KOPT-K1 (cell line): ENCODE measurements around the gene BOK.
A peak's percentile ranks its signal among the peaks of the same experiment; 100 is the strongest.

Experiments
- H3K27ac ChIP-seq: fragments of 200-600 bp; sonication (generic); 2 replicates; pipeline ENCODE4 v1.5.1; 2016; ENCODE audit warnings: antibody characterized with exemption, mild to moderate bottlenecking, low read depth, low read length; ENCODE audit not compliant: poor library complexity, severe bottlenecking
- H3K36me3 ChIP-seq: fragments of 200-600 bp; sonication (generic); 2 replicates; pipeline ENCODE4 v1.5.1; 2017; ENCODE audit warnings: antibody characterized with exemption, mild to moderate bottlenecking, low read length, moderate library complexity; ENCODE audit not compliant: insufficient read depth
- H3K9me3 ChIP-seq: fragments of 200-600 bp; sonication (generic); 2 replicates; pipeline ENCODE4 v1.5.1; 2017; ENCODE audit warnings: antibody characterized with exemption, low read length, mild to moderate bottlenecking; ENCODE audit not compliant: insufficient read depth, poor library complexity, severe bottlenecking

The BOK gene

GRCh38 chr2:241609859-241610793 lies 51.6 kb downstream of the BOK start:
- Histone ChIP-seq H3K36me3 (peaks cover 28% of the 10 kb centered on the region), H3K27ac (peak overlapping the region; percentile 49), H3K9me3 (no peaks in the 10 kb centered on the region)

- H3K9me3 ChIP-seq, result no peaks in the 10 kb centered on the region
- peaks cover 18% of the 10 kb centered on the region; the same call in 1 of the 2 replicates for H3K36me3 ChIP-seq
- H3K27ac ChIP-seq, result no peak overlapping the region
These were observed 52.5 kb downstream of the BOK start for GRCh38 chr2:241611062-241611461.

- H3K36me3 ChIP-seq, result peaks cover 12% of the 10 kb centered on the region; the same call in 1 of the 2 replicates
- H3K27ac ChIP-seq, result no peak overlapping the region
These were observed 53.8 kb downstream of the BOK start for GRCh38 chr2:241612156-241613016.

GRCh38 chr2:241613017-241613780 lies 54.7 kb downstream of the BOK start:
- Histone ChIP-seq H3K36me3 (peaks cover 9% of the 10 kb centered on the region; the same call in 1 of the 2 replicates), H3K9me3 (no peaks in the 10 kb centered on the region), H3K27ac (no peak overlapping the region)

More at GRCh38 chr2:241612156-241613016, 53.8 kb downstream of the BOK start:
- no peaks in the 10 kb centered on the region for H3K9me3 ChIP-seq

- no peak overlapping the region for H3K27ac ChIP-seq
- peaks cover 15% of the 10 kb centered on the region; the same call in 1 of the 2 replicates for H3K36me3 ChIP-seq
- H3K9me3 ChIP-seq, result no peaks in the 10 kb centered on the region
These were observed 56.5 kb downstream of the BOK start for GRCh38 chr2:241615041-241615440.

- Histone ChIP-seq H3K27ac (no peak overlapping the region), H3K9me3 (no peaks in the 10 kb centered on the region), H3K36me3 (peaks cover 21% of the 10 kb centered on the region; the same call in 1 of the 2 replicates)
These were observed 57.0 kb downstream of the BOK start for GRCh38 chr2:241615522-241616052.

- Histone ChIP-seq H3K9me3 (no peaks in the 10 kb centered on the region), H3K27ac (no peak overlapping the region), H3K36me3 (peaks cover 22% of the 10 kb centered on the region; the same call in 1 of the 2 replicates)
These were observed 57.9 kb downstream of the BOK start for GRCh38 chr2:241616168-241617125.

GRCh38 chr2:241617431-241618154 lies 59.0 kb downstream of the BOK start:
- Histone ChIP-seq H3K36me3 (peaks cover 19% of the 10 kb centered on the region; the same call in 1 of the 2 replicates), H3K27ac (peak overlapping the region; percentile 55)

GRCh38 chr2:241618296-241618805 lies 59.8 kb downstream of the BOK start:
- Histone ChIP-seq H3K27ac (peak overlapping the region; percentile 55), H3K36me3 (peaks cover 22% of the 10 kb centered on the region; the same call in 1 of the 2 replicates), H3K9me3 (no peaks in the 10 kb centered on the region)

More at GRCh38 chr2:241617431-241618154, 59.0 kb downstream of the BOK start:
- no peaks in the 10 kb centered on the region for H3K9me3 ChIP-seq

- Histone ChIP-seq H3K36me3 (peaks cover 26% of the 10 kb centered on the region; the same call in 1 of the 2 replicates), H3K9me3 (no peaks in the 10 kb centered on the region), H3K27ac (peak overlapping the region; percentile 26)
These were observed 60.3 kb downstream of the BOK start for GRCh38 chr2:241618829-241619228.

- no peaks in the 10 kb centered on the region for H3K9me3 ChIP-seq
- no peak overlapping the region for H3K27ac ChIP-seq
- peaks cover 29% of the 10 kb centered on the region; the same call in 1 of the 2 replicates for H3K36me3 ChIP-seq
These were observed 61.3 kb downstream of the BOK start for GRCh38 chr2:241619597-241620418.

- H3K27ac ChIP-seq, result no peak overlapping the region
- peaks cover 29% of the 10 kb centered on the region; the same call in 1 of the 2 replicates for H3K36me3 ChIP-seq
- H3K9me3 ChIP-seq, result no peaks in the 10 kb centered on the region
These were observed 61.8 kb downstream of the BOK start for GRCh38 chr2:241620419-241620769.
